Measurements from ENCODE around the gene YJU2.

DNA sequence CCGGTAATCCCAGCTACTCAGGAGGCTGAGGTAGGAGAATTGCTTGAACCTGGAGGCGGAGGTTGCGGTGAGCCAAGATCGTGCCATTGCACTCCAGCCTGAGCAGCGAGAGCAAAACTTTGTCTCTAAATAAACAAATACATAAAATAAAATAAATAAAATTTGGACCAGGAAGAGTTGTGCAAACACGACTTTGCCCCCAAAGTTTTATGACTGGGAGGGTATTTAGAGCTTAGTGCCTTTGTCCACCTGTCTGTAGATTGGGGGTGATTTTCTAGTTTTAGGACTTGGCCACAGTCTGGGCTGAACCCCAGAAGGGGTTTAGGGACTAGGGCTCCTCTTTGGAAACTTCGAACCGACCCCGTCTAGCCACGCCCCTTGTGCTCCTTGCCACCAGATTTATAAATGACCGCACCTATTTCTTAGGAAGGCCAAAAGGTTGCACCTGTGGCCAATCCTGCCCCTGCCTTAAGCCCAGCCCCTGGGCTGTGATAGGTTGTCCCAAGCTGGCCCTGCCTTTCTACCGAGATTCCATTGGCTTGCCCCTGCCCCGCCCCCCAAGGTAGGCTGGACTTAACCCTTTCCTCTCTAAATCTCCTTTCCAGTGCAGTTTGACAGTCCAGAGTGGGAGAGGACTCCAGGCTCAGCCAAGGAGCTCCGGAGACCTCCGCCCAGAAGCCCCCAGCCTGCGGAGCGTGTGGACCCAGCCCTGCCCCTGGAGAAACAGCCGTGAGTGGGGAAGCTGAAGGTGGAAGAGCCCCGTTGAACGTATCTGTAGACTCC, 37.5 kb downstream of the YJU2 start:
- TF ChIP-seq, protein P1, sequence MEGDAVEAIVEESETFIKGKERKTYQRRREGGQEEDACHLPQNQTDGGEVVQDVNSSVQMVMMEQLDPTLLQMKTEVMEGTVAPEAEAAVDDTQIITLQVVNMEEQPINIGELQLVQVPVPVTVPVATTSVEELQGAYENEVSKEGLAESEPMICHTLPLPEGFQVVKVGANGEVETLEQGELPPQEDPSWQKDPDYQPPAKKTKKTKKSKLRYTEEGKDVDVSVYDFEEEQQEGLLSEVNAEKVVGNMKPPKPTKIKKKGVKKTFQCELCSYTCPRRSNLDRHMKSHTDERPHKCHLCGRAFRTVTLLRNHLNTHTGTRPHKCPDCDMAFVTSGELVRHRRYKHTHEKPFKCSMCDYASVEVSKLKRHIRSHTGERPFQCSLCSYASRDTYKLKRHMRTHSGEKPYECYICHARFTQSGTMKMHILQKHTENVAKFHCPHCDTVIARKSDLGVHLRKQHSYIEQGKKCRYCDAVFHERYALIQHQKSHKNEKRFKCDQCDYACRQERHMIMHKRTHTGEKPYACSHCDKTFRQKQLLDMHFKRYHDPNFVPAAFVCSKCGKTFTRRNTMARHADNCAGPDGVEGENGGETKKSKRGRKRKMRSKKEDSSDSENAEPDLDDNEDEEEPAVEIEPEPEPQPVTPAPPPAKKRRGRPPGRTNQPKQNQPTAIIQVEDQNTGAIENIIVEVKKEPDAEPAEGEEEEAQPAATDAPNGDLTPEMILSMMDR (IDR thresholded peaks at IDR 0.05), result no peak
- TF ChIP-seq POLR2A (IDR thresholded peaks at IDR 0.05) (no peak), POLR2AphosphoS5 (IDR thresholded peaks at IDR 0.05; ENCODE audit: insufficient read depth in 1 of 2, low read depth in 1 of 2) (no peak)

Data from vagina (tissue), 2 donors.